Neural crest cell (in vitro differentiated cells): ENCODE results near the gene C2CD3. TPM values are rescaled to one million over a fixed set of nuclear protein-coding genes. Genes with fewer than 3 reads are reported as not detected.

Experiments
- DNase-seq: peaks from one replicate; pipeline ENCODE4 v3.0.0; 2021; ENCODE audit warnings: low read depth, mixed read lengths, low spot score
- H3K27ac Mint-ChIP-seq: one replicate; pipeline ENCODE4 v1.8.0; 2021; ENCODE audit warnings: mild to moderate bottlenecking, mixed read lengths; ENCODE audit not compliant: unreplicated experiment
- H3K27me3 Mint-ChIP-seq: 2 replicates; pipeline ENCODE4 v1.8.0; 2021; ENCODE audit warnings: low read depth, mild to moderate bottlenecking, mixed read lengths
- H3K36me3 Mint-ChIP-seq: 2 replicates; pipeline ENCODE4 v1.8.0; 2021; ENCODE audit warnings: low read depth, mild to moderate bottlenecking, mixed read lengths
- H3K4me1 Mint-ChIP-seq: 2 replicates; pipeline ENCODE4 v1.8.0; 2021; ENCODE audit warnings: mixed read lengths
- H3K4me3 Mint-ChIP-seq: one replicate; pipeline ENCODE4 v1.8.0; 2021; ENCODE audit warnings: mild to moderate bottlenecking, mixed read lengths
- H3K9me3 Mint-ChIP-seq: 2 replicates; pipeline ENCODE4 v1.8.0; 2021; ENCODE audit warnings: mixed read lengths
- total RNA-seq: library from RNA; stranded (reverse); gene quantifications from 2 replicates; pipeline ENCODE4 v1.2.1, GENCODE V29; 2021
- TF ChIP-seq, protein P1 (sequence below): fragments of 200-600 bp; sonication (generic); conservative IDR thresholded peaks from 2 replicates; pipeline ENCODE4 v1.5.0; 2021; ENCODE audit warnings: antibody characterized with exemption, mild to moderate bottlenecking

C2CD3 gene
- total RNA-seq, 1 donor from 2014 or later: 41.9 TPM

GRCh38 chr11:74139151-74139918, 31.5 kb downstream of the C2CD3 start:
- DNase-seq: no peak
- H3K4me3 Mint-ChIP-seq: no peak overlapping the region

GRCh38 chr11:74138572-74138971, 32.2 kb downstream of the C2CD3 start:
- TF ChIP-seq, protein P1, sequence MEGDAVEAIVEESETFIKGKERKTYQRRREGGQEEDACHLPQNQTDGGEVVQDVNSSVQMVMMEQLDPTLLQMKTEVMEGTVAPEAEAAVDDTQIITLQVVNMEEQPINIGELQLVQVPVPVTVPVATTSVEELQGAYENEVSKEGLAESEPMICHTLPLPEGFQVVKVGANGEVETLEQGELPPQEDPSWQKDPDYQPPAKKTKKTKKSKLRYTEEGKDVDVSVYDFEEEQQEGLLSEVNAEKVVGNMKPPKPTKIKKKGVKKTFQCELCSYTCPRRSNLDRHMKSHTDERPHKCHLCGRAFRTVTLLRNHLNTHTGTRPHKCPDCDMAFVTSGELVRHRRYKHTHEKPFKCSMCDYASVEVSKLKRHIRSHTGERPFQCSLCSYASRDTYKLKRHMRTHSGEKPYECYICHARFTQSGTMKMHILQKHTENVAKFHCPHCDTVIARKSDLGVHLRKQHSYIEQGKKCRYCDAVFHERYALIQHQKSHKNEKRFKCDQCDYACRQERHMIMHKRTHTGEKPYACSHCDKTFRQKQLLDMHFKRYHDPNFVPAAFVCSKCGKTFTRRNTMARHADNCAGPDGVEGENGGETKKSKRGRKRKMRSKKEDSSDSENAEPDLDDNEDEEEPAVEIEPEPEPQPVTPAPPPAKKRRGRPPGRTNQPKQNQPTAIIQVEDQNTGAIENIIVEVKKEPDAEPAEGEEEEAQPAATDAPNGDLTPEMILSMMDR: no peak
- H3K4me1 Mint-ChIP-seq: peaks cover 7% of the 10 kb centered on the region
- peaks cover 6% of the 10 kb centered on the region for H3K36me3 Mint-ChIP-seq

More at GRCh38 chr11:74139151-74139918, 31.5 kb downstream of the C2CD3 start:
- TF ChIP-seq, protein P1: no peak
- Mint-ChIP-seq H3K27me3 (no peaks in the 10 kb centered on the region), H3K27ac (no peak overlapping the region), H3K36me3 (peaks cover 6% of the 10 kb centered on the region), H3K9me3 (no peaks in the 10 kb centered on the region), H3K4me1 (peaks cover 7% of the 10 kb centered on the region)

GRCh38 chr11:74138021-74138420, 32.8 kb downstream of the C2CD3 start:
- Mint-ChIP-seq H3K27me3 (no peaks in the 10 kb centered on the region), H3K36me3 (peaks cover 7% of the 10 kb centered on the region), H3K4me3 (no peak overlapping the region), H3K27ac (no peak overlapping the region), H3K4me1 (peaks cover 7% of the 10 kb centered on the region), H3K9me3 (no peaks in the 10 kb centered on the region)
- TF ChIP-seq, protein P1: no peak
- DNase-seq: no peak

More at GRCh38 chr11:74138572-74138971, 32.2 kb downstream of the C2CD3 start:
- Mint-ChIP-seq H3K27me3 (no peaks in the 10 kb centered on the region), H3K9me3 (no peaks in the 10 kb centered on the region), H3K4me3 (no peak overlapping the region), H3K27ac (no peak overlapping the region)
- no peak for DNase-seq

DNA sequence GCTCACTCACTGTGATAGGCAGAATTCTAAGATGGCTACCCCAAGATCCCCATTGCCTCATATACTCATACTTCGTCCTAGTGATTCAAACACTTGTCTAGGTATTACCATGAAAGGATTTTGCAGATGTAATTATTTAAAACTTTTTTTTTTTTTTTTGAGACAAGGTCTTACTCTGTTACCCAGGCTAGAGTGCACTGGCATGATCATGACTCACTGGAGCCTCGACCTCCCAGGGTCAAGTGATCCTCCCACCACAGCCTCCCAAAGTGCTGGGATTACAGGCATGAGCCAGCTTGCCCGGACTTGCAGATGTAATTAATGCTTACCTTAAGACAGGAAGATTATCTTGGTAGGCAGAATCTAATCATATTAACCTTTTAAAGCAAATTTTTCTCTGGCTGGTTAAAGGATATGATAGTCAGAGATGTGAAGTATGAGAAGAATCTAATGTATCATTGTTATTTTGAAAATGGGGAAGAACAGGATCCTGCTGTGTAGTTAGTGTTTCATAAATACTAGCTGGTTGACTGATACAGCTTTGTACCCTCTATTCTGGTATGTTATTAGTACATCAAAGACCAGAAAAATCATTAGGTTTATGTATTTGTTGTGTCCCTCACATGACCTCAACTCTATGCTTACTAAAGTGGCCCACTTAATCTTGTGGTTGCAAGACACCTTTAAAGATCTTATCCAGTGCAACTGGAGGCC, 35.5 kb downstream of the C2CD3 start:
- DNase-seq: no peak
- Mint-ChIP-seq H3K9me3 (no peaks in the 10 kb centered on the region), H3K27me3 (no peaks in the 10 kb centered on the region), H3K36me3 (peaks cover 24% of the 10 kb centered on the region), H3K4me3 (no peak overlapping the region), H3K4me1 (no peaks in the 10 kb centered on the region), H3K27ac (no peak overlapping the region)
- TF ChIP-seq, protein P1: no peak

GRCh38 chr11:74134661-74135060, 36.1 kb downstream of the C2CD3 start:
- DNase-seq: no peak
- Mint-ChIP-seq H3K4me1 (no peaks in the 10 kb centered on the region), H3K4me3 (no peak overlapping the region), H3K27me3 (no peaks in the 10 kb centered on the region), H3K36me3 (peaks cover 26% of the 10 kb centered on the region), H3K9me3 (no peaks in the 10 kb centered on the region), H3K27ac (no peak overlapping the region)
- TF ChIP-seq, protein P1: no peak
